RPMI7951 (cell line): ENCODE results near the gene DHCR7. TPM values are rescaled to one million over a fixed set of nuclear protein-coding genes. Genes with fewer than 3 reads are reported as not detected.

ENCODE experiments used
- DNase-seq: peaks from one replicate; pipeline ENCODE4 v3.0.0-alpha.2; 2012; ENCODE audit warnings: low read depth
- total RNA-seq: library from RNA; depleted of rRNA; stranded (reverse); fragments of >200 nt; shearing (Covaris generic); gene quantifications from 2 replicates; pipeline ENCODE4 v1.2.3, GENCODE V29; 2014

Gene DHCR7
- total RNA-seq, 1 experiment from 2014 or later = 24.4 TPM

DNA sequence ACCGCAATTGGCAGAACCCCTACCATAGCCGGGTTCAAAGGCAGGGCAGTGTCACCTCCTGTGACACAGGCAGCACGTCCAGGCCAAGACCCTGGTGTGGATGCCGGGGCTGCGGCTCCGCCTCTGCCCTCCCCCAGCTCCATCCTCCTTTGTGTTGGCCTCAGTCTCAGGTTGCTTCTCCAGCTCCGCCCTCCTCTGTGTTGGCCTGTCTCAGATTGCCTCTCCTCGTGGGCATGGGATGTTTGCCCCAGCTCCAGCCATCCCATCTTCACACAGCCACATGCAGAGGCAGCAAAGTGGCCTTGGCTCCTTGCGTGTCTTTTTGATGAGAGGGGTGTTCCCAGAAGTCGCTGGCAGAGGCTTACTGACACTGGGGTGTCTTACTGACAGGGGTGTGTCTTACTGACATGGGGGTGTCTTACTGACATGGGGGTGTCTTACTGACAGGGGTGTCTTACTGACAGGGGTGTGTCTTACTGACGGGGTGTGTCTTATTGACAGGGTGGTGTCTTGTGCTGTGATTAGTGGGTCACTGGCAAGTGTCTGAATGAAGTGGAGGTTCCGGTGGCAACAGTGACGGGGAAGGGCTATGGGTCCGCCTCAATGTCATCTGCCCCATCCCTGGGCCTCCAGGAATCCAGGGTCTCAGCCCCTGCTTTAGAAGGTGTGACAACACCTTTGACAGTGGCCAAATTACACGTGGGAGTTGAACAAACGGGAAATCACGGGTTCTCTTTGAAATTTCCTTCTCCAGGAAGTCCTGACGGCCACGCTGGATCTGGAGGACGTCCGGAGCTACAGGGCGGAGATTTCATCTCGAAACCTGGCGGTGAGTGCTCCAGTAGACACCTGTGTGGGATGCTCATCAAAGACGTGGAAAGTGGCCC, 29.7 kb upstream of the DHCR7 start:
- DNase-seq = no peak

GRCh38 chr11:71476926-71477640, 28.9 kb upstream of the DHCR7 start:
- no peak for DNase-seq

DNA sequence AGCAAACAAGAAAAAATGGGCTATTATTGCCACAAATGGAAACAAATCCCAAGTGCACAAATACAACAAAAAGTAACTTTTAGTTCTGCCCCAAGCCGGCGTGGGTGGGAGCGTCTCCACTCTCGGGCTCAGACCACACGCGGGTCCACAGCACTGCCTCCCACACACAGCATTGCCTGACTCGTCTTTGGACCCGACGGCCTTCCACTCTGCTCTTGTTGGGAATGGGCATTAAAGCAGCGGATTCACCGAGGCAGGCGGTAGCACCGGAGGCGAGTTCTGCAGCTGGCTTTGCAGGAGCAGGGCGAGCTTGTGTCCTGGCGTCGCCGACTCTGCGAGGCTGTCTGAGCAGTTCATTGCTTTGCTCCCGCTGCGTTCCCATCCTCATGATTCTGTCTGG, 27.8 kb upstream of the DHCR7 start:
- DNase-seq = no peak

- DNase-seq = no peak
Measured at GRCh38 chr11:71474771-71475483, 26.7 kb upstream of the DHCR7 start.

DNA sequence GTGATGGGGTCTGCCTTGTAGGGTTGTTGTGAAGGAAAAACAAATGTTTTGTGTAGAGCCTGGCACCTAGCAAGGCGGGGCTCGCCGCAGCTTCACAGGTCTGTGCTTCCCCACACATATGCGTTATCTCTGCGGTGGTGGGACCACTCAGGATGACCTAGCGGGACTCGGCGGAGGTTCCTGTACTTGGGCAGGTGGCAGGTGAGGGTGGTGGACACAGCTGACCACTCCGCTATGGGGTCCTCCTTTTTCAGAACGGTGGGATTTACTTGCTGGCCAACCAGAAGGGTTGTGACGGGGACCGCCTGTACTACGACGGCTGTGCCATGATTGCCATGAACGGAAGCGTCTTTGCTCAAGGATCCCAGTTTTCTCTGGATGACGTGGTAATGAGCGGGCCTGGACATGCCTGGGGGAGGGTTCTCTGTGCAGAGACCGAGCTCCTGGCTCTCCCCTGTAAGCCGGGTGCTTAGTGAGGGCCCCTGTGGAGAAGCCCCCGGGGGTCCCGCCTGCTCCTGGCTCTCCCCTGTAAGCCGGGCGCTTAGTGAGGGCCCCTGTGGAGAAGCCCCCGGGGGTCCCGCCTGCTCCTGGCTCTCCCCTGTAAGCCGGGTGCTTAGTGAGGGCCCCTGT, 26.1 kb upstream of the DHCR7 start:
- no peak for DNase-seq

- no peak for DNase-seq
Measured at GRCh38 chr11:71473793-71474080, 25.5 kb upstream of the DHCR7 start.

DNA sequence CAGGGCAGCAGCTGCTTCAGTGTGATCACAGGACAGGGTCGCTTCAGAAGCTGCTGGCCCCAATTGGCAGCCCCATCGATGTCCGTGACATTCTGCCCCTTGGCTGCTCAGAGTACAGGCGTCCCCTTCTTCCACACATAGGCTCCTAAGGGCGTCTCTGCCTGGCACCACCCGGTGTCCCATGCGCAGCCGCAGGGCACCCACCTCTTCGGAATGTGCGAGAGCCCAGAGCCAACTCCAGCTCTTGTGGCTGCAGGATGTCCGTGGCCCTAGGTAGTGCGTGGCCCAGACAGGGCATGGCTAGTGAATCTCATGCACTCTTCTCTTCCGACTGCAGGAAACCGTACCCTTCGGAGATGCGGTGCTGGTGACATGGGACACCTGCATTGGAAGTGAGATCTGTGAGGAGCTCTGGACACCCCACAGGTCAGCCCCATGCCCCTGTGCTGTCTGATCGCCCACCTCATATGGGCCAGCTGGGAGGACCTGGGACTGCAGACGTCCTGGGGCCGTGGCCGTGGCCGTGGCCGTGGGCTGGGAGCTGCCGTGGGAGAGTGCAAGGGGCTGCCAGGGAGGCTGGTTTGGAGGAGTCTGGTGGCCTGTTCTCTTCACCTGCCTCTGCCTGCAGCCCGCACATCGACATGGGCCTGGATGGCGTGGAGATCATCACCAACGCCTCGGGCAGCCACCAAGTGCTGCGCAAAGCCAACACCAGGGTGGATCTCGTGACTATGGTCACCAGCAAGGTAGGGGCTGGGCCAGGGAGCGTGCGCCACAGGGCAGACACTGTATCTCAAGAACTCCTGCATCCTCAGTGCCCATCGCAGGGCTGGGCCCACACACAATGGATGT, 25.0 kb upstream of the DHCR7 start:
- DNase-seq = no peak

GRCh38 chr11:71472357-71472885, 24.2 kb upstream of the DHCR7 start:
- DNase-seq = no peak

DNA sequence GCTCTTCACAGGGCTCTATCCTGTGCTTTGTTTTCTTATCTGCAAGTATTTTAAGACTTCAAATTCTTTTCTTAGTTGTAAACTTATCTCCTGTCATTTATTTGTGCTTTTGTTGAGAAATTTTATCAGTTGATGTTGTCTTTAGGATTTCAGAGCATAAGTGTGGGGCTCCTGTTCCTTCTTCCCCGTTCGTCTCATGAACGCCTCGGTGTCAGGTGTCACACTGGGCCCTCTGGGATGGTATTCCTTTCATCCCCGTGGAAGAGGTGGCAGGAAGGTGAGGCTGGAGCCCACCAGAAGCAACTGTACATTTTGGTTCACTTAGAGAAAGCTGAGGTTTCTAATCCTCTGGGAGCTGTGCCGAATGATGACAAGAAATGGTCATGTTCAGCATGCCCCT, 22.8 kb upstream of the DHCR7 start:
- no peak for DNase-seq

DNA sequence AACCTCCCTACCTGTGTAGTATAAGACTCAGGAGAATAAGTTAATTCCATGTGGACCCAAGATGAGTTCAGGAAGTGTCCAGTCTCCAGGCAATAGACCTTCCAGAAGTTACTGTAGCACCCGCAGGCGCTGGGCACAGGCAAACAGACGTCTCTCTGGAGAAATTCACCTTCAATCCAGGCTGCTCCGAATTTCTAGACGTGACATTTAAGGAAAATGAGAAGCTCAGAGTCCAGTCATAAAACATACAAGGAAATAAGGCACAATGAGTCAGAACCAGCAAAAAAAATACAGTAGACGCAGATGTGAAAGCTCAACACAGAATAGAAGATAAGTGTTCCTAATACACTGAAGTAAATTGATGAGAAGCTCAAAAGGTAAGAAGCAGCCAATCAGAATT, 19.0 kb upstream of the DHCR7 start:
- no peak for DNase-seq

DNA sequence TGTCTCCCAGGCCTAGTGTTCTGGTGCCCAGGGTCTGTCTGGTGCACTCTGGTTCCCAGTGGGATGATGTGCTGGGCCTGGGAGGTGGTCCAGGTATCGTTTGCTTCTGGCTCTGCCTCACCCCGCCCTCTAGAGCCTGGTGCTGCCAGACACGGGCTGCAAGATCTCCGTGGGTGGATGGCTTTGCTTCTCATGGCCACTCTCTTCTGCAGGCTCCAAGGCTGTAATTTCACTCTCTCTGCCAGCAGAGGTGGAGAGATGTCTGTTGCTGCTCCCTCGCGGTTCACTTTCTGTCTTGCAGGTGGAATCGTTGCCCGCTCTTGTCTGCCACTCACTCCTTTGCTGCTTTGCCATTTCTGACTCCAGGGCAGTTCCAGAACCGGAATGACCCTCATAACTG, 18.2 kb upstream of the DHCR7 start:
- DNase-seq = no peak

- DNase-seq = no peak
Measured at GRCh38 chr11:71465054-71465453, 16.9 kb upstream of the DHCR7 start.

DNA sequence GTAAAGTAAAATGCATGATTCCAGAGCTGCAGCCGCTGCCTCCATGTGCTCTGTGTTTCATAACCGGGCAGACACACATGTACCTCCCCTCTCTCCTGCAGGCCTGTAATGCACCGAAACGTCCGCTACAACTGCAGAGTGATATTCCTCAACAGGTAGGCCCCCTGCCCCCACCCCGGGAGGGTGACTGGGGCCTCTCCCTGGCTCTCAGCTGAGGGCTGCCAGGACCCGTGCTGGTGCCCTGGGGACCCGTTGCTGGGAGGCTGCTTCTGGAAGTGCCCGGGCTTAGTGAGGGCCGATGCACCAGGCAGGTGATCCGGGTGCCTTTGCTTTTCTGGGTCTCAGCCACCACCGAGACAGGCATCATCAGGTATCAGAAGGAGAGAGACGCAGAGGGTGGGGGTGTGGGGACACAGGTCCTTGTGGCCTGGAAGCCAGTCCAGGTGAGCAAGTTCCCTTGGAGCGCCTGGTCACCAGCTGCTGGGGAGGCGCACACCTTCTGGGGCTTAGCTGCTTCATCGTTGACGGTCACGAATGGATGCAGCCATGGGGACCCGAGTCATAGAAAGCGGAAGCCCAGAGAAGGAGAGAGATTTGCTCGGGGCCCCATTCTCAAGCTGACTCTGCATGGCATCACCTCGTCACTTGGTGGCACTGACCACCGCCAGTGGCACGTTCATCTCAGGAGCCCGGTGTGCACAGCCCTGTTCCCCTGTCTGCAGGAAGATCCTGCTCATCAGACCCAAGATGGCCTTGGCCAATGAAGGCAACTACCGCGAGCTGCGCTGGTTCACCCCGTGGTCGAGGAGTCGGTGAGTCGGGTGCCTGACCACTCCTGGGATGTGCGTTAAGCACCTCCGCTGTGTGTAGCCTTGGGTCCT, 15.4 kb upstream of the DHCR7 start:
- DNase-seq = no peak

GRCh38 chr11:71462726-71463125, 14.5 kb upstream of the DHCR7 start:
- no peak for DNase-seq

- DNase-seq = no peak
Measured at GRCh38 chr11:71461696-71462095, 13.5 kb upstream of the DHCR7 start.

DNA sequence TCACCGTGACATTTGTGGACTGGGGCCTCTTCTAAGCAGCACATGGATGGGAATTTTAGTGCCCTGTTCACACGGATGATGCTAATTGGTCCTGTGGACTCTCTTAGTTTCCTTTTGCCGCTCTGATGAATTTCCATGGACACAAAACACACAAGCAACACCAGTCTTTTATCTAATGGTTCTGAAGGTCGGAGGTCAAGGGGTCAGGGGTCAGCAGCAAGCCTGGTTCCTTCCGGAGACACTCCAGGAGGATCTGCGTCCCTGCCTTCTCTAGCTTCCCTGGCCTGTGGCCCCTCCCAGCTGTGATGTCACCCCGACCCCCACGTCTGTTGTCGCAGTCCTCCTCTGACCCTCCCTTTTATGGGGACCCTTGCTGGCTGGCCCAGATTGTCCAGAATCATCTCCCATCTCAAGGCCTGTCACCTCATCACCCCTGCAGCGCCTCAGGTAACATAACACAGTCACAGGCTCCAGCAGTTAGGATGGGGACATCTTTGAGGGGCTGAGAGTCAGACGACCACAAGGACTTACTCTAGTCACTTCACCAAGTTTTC, 11.7 kb upstream of the DHCR7 start:
- DNase-seq = no peak

DNA sequence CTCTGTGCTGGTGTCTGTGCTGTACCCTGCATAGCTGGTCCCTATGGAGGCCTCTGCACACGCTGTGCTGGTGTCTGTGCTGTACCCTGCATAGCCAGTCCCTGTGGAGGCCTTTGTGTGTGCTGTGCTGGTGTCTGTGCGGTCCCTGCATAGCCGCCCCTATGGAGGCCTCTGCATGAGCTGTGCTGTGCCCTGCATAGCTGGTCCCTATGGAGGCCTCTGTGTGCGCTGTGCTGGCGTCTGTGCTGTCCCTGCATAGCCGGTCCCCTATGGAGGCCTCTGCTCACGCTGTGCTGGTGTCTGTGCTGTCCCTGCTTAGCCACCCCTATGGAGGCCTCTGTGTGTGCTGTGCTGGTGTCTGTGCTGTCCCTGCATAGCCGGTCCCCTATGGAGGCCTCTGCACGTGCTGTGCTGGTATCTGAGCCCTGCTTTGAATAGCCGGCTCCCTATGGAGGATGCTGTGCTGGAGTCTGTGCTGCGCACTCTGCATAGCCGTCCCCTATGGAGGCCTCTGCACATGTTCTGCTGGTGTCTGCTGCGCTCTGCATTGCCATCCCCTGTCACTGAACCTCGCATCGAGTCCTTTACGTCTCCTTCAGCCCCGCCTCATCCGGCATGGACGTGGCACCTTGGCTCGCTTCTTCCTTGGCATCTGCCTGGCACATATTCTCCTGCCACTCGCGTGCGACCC, 11.0 kb upstream of the DHCR7 start:
- no peak for DNase-seq

DNA sequence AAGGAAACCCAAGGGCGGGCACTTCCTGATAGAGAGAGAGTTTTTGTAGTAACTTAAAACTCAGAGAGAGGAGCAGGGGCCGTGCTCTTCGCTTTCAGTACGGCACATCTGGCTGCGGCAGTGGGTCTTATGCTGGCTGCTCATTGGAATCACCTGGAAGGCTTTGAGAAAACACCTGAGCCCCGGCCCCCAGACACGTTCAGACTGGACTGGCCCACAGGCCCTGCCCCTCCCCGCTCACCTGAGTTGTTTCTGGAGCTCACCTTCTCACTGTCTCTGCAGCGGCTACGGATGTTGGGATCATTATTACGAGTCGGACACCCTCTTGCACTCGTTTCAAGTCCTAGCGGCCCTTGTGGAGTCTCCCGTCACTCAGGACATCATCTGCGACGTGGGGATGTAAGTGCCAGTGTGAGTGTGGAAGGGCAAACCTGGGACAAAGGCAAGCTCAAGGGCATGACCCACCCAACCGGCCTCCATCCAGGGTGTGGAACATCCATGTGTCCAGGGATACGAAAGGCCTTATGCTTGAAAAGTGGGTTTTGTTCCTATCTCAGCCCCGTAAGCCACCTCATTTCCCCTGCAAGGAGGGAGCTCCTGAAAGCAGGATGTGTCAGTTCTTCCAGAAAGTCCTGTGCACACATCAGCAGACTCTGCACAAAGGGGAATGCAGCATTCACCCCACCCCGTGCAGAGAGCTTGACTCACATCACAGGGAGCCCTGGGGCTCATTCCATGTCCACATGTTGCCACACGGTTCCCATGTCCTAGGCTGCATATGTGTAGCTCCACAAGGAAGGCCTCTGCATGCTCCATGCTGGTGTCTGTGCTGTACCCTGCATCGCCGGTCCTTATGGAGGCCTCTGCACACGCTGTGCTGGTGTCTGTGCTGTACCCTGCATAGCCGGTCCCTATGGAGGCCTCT, 10.2 kb upstream of the DHCR7 start:
- DNase-seq = peak; percentile 10
